Keratinocyte (primary cell): ENCODE measurements around the gene LRRC17.

Source experiments
- EZH2 ChIP-seq: IDR thresholded peaks from one replicate; pipeline ENCODE4 v1.6.1; 2012; ENCODE audit warnings: inconsistent platforms, mild to moderate bottlenecking, low read length, moderate library complexity
- TF ChIP-seq, protein P1 (sequence below), 3 experiments: IDR thresholded peaks in 1 of 3; conservative IDR thresholded peaks in 1 of 3; optimal IDR thresholded peaks in 1 of 3; 2 replicates in 2 of 3; 3 replicates in 1 of 3; pipeline versions ENCODE3 to v1.5.1; 2011; ENCODE audit warnings: low read length in 3 of 3, mild to moderate bottlenecking in 3 of 3, moderate library complexity in 2 of 3, control low read depth in 1 of 3, inconsistent platforms in 1 of 3; ENCODE audit not compliant: insufficient read depth in 2 of 3; ENCODE audit errors: extremely low read depth in 1 of 3

DNA sequence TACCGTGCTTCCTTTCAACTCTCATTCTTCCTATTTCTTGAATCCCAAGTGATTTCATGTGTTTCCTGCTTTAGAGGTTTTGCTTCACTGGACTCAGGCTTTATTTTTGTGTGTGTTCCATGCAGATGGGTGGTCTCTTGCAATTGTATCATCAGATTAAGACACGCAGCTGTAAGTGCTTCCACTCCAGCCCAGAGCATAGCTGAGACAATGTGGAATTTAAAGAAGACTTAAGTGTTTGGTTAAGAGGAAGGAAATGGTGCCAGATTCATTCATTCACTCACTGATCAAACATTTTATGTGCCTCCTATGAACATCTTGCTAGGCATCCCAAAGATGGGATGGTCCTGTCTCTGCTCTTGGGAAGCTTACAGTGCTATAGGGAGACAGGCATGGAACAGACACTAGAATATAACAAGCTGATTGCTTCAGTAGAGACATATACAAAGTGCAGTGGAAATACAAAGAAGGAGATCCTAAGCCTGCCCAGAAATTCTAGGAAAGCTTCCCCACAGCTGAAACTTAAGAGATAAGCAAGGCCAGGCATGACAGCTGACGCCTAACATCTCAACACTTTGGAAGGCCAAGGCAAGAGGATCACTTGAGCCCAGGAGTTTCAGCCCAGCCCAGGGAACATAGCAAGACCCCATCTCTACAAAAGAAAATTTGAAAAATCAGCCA is 46.1 kb upstream of the LRRC17 start:
- TF ChIP-seq, protein P1, sequence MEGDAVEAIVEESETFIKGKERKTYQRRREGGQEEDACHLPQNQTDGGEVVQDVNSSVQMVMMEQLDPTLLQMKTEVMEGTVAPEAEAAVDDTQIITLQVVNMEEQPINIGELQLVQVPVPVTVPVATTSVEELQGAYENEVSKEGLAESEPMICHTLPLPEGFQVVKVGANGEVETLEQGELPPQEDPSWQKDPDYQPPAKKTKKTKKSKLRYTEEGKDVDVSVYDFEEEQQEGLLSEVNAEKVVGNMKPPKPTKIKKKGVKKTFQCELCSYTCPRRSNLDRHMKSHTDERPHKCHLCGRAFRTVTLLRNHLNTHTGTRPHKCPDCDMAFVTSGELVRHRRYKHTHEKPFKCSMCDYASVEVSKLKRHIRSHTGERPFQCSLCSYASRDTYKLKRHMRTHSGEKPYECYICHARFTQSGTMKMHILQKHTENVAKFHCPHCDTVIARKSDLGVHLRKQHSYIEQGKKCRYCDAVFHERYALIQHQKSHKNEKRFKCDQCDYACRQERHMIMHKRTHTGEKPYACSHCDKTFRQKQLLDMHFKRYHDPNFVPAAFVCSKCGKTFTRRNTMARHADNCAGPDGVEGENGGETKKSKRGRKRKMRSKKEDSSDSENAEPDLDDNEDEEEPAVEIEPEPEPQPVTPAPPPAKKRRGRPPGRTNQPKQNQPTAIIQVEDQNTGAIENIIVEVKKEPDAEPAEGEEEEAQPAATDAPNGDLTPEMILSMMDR (optimal IDR thresholded peaks at IDR 0.05 in 1 of 3, IDR thresholded peaks at IDR 0.05 in 1 of 3, conservative IDR thresholded peaks at IDR 0.05 in 1 of 3; ENCODE audit: extremely low read depth in 1 of 3, insufficient read depth in 2 of 3, low read length in 3 of 3): no peak
- no peak for TF ChIP-seq EZH2
